Measurements from ENCODE around the gene IL17RE. TPM values are rescaled to one million over a fixed set of nuclear protein-coding genes. Genes with fewer than 3 reads are reported as not detected.
"Not testable (repeated sequence)": the region's sequence is repeated elsewhere in the genome, so short reads cannot be mapped to it uniquely, and the experiment has no call there.

IL17RE gene
- total RNA-seq, 3 donors from 2014 or later = 41.8 to 116 (median 82.8) TPM

DNA sequence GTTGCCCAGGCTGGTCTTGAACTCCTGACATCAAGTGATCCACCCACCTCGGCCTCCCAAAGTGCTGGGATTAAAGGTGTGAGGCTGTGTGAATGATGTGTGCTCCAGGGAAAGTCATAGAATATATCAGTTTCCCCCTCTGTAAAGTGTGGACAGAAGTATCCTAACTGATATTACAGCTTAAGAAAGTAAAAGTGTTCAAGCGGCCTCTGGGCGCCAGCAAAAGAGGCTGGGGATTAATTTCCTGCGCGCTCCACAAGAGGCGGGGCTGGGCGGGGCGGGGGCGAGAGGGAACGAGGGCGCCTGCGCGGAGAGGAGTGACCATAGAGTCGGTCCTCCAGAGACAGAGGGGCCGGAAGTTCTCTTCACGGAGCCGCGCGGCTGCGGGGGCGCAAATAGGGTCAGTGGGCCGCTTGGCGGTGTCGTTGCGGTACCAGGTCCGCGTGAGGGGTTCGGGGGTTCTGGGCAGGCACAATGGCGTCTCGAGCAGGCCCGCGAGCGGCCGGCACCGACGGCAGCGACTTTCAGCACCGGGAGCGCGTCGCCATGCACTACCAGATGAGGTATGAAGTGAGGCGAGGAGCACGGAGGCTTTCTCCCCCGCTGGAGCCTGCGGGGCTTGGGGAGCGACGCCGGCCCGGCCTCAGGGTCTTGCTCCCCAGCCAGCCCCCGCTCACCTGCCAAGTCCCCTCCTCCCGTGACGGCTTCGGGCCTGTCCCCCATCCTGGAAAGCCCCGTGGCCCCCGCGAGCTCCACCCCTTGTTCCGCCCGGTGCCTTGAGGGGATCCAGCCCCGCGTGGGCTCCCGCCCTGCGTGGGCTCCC, 12.2 kb upstream of the IL17RE start, which contains the start of gene JAGN1:
Gene JAGN1, plus strand, starts transcription at position 362 of the 823 bp plus-strand sequence. Its CDS starts 113 bp downstream, at position 475.
- Histone ChIP-seq H3K4me1 (ENCODE audit: low read depth) (peaks cover 31% of the 10 kb centered on the region), H3K4me3 (peak within 1 kb of the TSS; percentile 96), H3K36me3 (ENCODE audit: low read depth) (no peaks in the 10 kb centered on the region), H3K9me3 (no peaks in the 10 kb centered on the region)
- ATAC-seq (peak; percentile 99), DNase-seq (peak; percentile 93 to 95 (median 94))
- TF ChIP-seq, protein P1, sequence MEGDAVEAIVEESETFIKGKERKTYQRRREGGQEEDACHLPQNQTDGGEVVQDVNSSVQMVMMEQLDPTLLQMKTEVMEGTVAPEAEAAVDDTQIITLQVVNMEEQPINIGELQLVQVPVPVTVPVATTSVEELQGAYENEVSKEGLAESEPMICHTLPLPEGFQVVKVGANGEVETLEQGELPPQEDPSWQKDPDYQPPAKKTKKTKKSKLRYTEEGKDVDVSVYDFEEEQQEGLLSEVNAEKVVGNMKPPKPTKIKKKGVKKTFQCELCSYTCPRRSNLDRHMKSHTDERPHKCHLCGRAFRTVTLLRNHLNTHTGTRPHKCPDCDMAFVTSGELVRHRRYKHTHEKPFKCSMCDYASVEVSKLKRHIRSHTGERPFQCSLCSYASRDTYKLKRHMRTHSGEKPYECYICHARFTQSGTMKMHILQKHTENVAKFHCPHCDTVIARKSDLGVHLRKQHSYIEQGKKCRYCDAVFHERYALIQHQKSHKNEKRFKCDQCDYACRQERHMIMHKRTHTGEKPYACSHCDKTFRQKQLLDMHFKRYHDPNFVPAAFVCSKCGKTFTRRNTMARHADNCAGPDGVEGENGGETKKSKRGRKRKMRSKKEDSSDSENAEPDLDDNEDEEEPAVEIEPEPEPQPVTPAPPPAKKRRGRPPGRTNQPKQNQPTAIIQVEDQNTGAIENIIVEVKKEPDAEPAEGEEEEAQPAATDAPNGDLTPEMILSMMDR (IDR thresholded peaks at IDR 0.05) = no peak
- intact Hi-C loops (cut with DNase I, micrococcal nuclease) = no loop called here

DNA sequence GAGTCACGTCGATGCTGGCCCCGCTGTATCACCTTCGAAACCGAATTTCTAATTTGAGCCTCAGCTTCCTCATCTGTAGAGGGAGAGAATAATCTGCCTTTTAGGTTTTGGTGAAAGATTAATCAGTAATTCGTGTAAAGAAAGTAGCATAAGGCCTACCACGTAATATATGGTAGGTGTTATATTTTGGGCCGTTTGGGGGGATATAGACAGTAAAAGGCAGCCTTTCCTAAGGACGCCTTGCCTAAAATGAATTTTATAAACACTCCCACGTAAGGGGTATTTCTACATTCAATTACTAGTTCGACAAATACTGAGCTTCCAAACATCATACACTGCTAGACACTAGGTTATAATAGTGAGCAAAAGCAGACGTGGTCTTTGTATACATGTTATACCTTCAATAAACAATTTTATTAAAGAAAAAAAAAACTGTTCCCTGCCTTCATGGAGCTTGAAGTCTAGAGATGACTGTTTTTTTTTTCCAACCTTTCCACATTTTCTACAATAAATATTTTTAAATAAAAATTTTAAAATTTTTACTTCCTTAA, 11.5 kb upstream of the IL17RE start:
- no peaks in the 10 kb centered on the region for H3K9me3 ChIP-seq
- DNase-seq (no peak), ATAC-seq (no peak)
- H3K4me3 ChIP-seq = peak overlapping the region; percentile 96
- TF ChIP-seq, protein P1 (IDR thresholded peaks at IDR 0.05) = no peak
- intact Hi-C loops (cut with DNase I, micrococcal nuclease) = no loop called here
- peaks cover 33% of the 10 kb centered on the region for H3K4me1 ChIP-seq (ENCODE audit: low read depth)
- no peaks in the 10 kb centered on the region for H3K36me3 ChIP-seq (ENCODE audit: low read depth)

DNA sequence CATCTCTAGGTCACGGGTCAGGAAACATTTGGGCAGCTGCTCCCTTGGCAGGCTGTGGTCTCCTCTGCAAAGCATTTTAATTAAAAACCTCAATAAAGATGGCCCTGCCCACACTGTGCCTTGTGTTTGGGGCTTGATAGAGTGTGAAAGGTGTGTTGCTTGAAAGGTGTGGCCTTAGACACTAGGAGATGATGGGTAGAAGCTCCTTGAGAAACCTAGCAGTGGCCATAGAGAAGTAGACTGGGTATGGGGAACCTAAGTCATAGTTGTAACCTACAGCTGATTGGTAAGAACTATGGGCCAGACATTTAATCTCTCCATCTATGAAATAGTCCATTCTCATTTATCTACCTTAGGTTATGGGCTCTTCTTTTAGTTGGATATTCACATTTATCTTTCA, 8.9 kb upstream of the IL17RE start:
- TF ChIP-seq, protein P1 (IDR thresholded peaks at IDR 0.05) = no peak
- intact Hi-C loops (cut with DNase I, micrococcal nuclease) = no loop called here
- ATAC-seq = no peak

DNA sequence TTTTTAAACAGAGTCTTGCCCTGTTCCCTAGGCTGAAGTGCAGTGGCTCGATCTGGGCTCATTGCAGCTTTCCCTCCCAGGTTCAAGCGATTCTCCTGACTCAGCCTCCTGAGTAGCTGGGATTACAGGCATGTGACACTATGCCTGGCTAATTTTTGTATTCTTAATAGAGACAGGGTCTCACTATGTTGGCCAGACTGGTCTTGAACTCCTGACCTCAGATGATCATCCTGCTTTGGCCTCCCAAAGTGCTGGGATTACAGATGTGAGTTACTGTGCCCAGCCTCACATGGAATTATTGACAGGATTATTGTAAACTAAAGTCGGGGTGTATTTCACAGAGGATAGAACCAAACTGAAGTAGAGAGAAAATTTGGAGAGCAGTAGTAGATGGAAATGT, 6.9 kb upstream of the IL17RE start:
- H3K36me3 ChIP-seq (ENCODE audit: low read depth); H3K9me3 ChIP-seq; intact Hi-C loops (cut with DNase I, micrococcal nuclease); H3K4me3 ChIP-seq; DNase-seq; ATAC-seq: not testable (repeated sequence)
- peaks cover 57% of the 10 kb centered on the region for H3K4me1 ChIP-seq (ENCODE audit: low read depth)

More for the DNA sequence above, 8.9 kb upstream of the IL17RE start:
- Histone ChIP-seq H3K36me3 (ENCODE audit: low read depth) (no peaks in the 10 kb centered on the region), H3K4me1 (ENCODE audit: low read depth) (peaks cover 53% of the 10 kb centered on the region), H3K9me3 (no peaks in the 10 kb centered on the region), H3K4me3 (no peak overlapping the region)
- no peak for DNase-seq

DNA sequence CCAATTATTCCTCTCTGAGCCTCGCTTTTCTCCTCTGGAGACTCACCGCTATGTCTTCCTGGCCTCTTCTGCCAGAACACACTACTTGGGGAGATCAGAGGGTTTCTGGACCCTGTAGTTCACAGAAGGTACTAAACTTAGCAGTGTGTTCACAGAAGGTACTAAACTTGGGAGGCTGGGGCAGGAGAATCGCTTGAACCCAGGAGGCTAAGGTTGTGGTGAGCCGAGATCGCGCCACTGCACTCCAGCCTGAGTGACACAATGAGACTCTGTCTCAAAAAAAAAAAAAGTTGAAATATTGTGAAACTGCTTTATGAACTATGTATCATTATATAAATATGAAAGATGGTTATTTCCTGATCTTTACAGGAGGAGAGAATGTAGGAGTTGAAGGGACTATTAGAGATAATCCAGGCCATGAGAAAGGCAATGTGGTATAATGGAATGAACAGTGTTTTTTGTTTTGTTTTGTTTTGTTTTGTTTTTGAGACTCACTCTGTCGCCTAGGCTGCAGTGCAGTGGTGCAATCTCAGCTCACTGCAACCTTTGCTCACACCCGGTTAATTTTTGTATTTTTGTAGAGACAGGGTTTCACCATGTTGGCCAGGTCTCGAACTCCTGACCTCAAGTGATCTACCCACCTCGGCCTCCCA, 5.8 kb upstream of the IL17RE start:
- H3K36me3 ChIP-seq (ENCODE audit: low read depth); intact Hi-C loops (cut with DNase I, micrococcal nuclease); H3K4me3 ChIP-seq; DNase-seq; H3K9me3 ChIP-seq: not testable (repeated sequence)
- peak; percentile 2 for ATAC-seq
- H3K4me1 ChIP-seq (ENCODE audit: low read depth) = peaks cover 57% of the 10 kb centered on the region

DNA sequence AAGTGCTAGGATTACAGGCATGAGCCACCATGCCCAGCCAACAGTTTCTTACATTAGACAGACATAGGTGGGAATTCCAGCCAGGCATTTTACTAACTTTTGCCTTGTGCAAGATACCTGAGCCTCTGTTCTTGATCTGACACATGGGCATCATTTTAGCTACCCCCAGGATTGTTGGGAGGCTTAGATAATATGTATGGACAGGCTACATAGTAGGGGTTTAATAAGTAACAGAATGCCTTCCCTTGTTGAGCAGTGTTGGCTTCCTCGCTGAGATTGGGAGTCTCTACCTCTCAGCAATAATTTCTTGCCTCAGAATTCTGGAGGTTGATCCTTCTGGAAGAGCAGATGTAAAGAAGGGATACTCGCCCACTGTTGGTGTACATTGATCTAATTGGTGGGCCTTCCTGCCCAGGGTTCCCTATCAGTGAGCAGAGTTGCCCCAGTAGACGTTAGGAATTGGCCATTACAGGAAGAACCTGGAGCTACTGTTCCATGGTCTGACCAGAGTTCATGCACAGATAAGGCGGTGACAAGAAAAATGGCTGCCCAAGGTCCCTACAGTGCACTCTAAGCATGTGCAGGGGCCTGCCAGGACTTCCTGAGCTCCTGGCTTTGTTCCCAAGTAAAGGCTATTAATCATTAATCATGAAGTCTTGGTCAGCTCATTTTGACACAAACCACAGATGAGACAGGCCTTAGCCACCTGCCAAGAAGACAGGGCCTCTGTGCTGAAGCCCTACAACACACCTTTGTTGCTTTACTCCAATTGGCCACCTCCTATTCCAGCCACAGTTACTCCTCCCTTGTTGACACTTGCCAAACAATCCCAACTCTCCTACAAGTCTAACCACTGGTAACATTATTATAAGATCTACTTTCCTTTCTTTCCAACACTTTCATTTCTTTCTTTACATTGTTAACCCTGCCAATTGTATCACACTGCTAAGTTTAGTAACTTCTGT, 5.0 kb upstream of the IL17RE start:
- intact Hi-C loops (cut with DNase I, micrococcal nuclease) = no loop called here
- Histone ChIP-seq H3K9me3 (no peaks in the 10 kb centered on the region), H3K4me3 (no peak overlapping the region), H3K4me1 (ENCODE audit: low read depth) (peaks cover 60% of the 10 kb centered on the region), H3K36me3 (ENCODE audit: low read depth) (no peaks in the 10 kb centered on the region)
- TF ChIP-seq, protein P1 (IDR thresholded peaks at IDR 0.05) = no peak
- peak; percentile 44 to 79 (median 56) for DNase-seq
- peak; percentile 75 for ATAC-seq

Data from mucosa of descending colon (tissue), 3 donors.